Thoracic aorta (tissue), 2 donors: Measurements from ENCODE around the gene RASAL2. TPM values are rescaled to one million over a fixed set of nuclear protein-coding genes. Genes with fewer than 3 reads are reported as not detected.

ENCODE experiments used
- ATAC-seq: fragments of 150-250 bp; one replicate; pipeline ENCODE4 v1.8.0; 2017; ENCODE audit warnings: low read depth; ENCODE audit not compliant: insufficient number of reproducible peaks, low FRiP score
- DNase-seq: peaks from one replicate; pipeline ENCODE4 v3.0.0-alpha.2; 2020; ENCODE audit warnings: low spot score
- H3K27ac ChIP-seq, 2 donors: fragments of 200-600 bp; sonication (generic); 1 replicate in 1 of 2; 2 replicates in 1 of 2; pipeline ENCODE4 v1.5.1; 2016; ENCODE audit warnings: mild to moderate bottlenecking in 2 of 2, moderate library complexity in 2 of 2
- H3K27me3 ChIP-seq: fragments of 200-600 bp; sonication (generic); replicated peaks from 2 replicates; pipeline ENCODE4 v1.6.0; 2016; ENCODE audit warnings: mild to moderate bottlenecking; ENCODE audit not compliant: insufficient read depth
- H3K36me3 ChIP-seq: fragments of 200-600 bp; sonication (generic); one replicate; pipeline ENCODE4 v1.5.1; 2016
- H3K4me1 ChIP-seq, 2 donors: fragments of 200-600 bp; sonication (generic); 1 replicate in 1 of 2; 2 replicates in 1 of 2; pipeline versions ENCODE4 v1.5.1 to v1.6.0; 2016; ENCODE audit warnings: low read depth in 2 of 2, mild to moderate bottlenecking in 1 of 2; ENCODE audit not compliant: control insufficient read depth in 1 of 2
- H3K4me3 ChIP-seq: fragments of 200-600 bp; sonication (generic); 2 replicates; pipeline ENCODE4 v1.5.1; 2016; ENCODE audit warnings: mild to moderate bottlenecking
- H3K9me3 ChIP-seq: fragments of 200-600 bp; sonication (generic); 2 replicates; pipeline ENCODE4 v1.5.1; 2016
- total RNA-seq, 2 donors: library from RNA; depleted of rRNA; stranded (reverse); fragments of >200 nt; gene quantifications; one replicate each; pipeline versions ENCODE4 v1.1.0 to v1.2.3, GENCODE V29; 2016
- TF ChIP-seq, protein P1 (sequence below): fragments of 200-600 bp; sonication (generic); IDR thresholded peaks from one replicate; pipeline ENCODE4 v1.5.1; 2019; ENCODE audit warnings: antibody characterized with exemption

RASAL2 gene
- total RNA-seq, 2 donors from 2014 or later, result 38.0 to 45.1 TPM

DNA sequence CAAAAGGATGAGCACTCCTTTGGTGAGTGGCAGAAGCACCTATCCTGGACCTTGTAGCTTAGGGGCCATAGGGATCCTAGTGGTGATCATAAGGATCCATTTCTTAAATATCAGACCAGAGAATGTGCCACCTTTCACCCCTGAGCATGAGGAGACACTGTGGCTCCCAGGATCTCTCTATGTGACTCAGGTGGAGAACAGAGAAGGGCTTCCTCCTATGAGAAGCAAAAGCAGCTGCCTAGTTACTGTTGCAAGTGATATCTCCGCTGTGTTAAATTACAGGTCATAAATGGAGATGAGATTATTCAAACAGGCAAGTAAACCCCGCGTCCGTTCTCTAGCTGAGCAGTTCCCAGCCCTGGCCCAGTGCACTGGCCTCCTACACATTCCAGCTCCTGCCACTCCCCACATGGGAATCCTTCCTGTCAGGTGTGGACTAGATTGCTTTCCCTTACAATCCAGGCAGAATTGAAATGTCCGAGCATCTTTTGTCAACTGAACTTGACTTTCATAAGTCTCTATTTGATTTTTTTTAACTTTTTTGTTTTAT is 376.6 kb downstream of the RASAL2 start:
- Histone ChIP-seq H3K27me3 (no peaks in the 10 kb centered on the region), H3K4me3 (no peak overlapping the region), H3K36me3 (peaks cover 35% of the 10 kb centered on the region), H3K4me1 (peaks cover 0 to 1% of the 10 kb centered on the region in 2 donors), H3K27ac (no peak overlapping the region), H3K9me3 (no peaks in the 10 kb centered on the region)
- no peak for DNase-seq
- TF ChIP-seq, protein P1, sequence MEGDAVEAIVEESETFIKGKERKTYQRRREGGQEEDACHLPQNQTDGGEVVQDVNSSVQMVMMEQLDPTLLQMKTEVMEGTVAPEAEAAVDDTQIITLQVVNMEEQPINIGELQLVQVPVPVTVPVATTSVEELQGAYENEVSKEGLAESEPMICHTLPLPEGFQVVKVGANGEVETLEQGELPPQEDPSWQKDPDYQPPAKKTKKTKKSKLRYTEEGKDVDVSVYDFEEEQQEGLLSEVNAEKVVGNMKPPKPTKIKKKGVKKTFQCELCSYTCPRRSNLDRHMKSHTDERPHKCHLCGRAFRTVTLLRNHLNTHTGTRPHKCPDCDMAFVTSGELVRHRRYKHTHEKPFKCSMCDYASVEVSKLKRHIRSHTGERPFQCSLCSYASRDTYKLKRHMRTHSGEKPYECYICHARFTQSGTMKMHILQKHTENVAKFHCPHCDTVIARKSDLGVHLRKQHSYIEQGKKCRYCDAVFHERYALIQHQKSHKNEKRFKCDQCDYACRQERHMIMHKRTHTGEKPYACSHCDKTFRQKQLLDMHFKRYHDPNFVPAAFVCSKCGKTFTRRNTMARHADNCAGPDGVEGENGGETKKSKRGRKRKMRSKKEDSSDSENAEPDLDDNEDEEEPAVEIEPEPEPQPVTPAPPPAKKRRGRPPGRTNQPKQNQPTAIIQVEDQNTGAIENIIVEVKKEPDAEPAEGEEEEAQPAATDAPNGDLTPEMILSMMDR, result no peak
- ATAC-seq, result no peak

DNA sequence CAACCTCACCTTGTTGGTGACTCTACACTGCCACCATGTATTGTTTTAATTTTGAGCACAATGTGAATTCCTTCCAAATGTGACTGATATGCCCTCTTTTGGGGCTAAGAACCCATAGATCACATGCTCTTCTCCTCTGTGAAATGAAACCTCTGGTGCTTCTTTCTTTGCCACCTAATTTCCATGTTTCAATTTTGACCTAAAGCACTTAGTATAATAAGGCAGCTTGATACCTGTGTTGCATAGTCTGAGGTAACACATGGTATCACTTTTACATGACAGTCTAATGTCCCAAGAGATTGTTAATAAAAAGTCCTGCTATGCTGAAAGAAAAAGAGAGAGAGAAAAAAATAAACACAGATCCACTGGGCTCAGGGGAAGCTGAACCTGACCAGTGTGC is 378.6 kb downstream of the RASAL2 start:
- Histone ChIP-seq H3K9me3 (no peaks in the 10 kb centered on the region), H3K36me3 (peaks cover 22% of the 10 kb centered on the region), H3K27me3 (no peaks in the 10 kb centered on the region), H3K4me1 (no peaks in the 10 kb centered on the region), H3K4me3 (no peak overlapping the region), H3K27ac (no peak overlapping the region)
- TF ChIP-seq, protein P1, result no peak
- DNase-seq (no peak), ATAC-seq (no peak)

DNA sequence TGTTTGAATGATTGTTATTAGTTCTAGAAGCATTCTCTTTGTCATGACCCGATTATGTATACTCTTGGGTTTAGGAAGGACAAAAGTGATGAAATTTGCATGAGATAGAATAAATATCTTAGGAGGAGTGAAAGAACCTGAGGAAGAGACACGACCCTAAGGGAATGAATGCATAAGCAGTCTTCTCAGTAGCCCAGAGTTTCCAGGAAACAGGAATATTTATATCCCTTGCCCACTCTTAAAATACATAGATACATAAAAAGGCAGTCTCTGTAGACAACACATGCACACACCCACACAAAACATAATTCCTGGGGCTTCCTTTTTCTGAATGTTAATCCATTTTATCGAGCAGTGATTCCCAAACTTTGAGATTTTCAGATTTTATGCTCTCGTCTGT is 383.5 kb downstream of the RASAL2 start:
- no peak for DNase-seq
- H3K4me3 ChIP-seq, result no peak overlapping the region
- TF ChIP-seq, protein P1, result no peak
- peaks cover 9% of the 10 kb centered on the region for H3K36me3 ChIP-seq
- ATAC-seq, result no peak
- H3K9me3 ChIP-seq, result no peaks in the 10 kb centered on the region
- no peaks in the 10 kb centered on the region for H3K27me3 ChIP-seq
- H3K27ac ChIP-seq, result no peak overlapping the region
- H3K4me1 ChIP-seq, result no peaks in the 10 kb centered on the region

DNA sequence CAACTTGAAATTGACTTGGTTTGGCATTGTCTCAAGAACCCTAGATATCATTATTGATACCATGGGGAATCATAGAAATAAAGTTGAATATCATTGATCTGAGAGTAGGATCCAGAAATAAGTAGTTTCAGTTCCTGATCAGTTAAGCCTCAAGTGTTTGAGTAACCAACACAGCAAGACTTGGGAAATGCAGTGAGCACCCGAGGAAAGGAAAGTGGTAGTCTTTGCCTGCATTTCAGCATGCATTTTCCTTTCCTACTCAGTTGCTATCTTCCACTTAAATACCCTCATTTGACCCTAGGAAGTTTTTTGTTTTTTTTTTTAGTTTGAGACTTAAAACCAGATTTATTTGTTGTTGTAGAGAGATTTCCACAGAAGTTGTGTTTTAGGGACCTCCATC is 383.9 kb downstream of the RASAL2 start:
- TF ChIP-seq, protein P1, result no peak
- Histone ChIP-seq H3K9me3 (no peaks in the 10 kb centered on the region), H3K27ac (no peak overlapping the region), H3K4me1 (no peaks in the 10 kb centered on the region), H3K27me3 (no peaks in the 10 kb centered on the region), H3K4me3 (no peak overlapping the region), H3K36me3 (peaks cover 9% of the 10 kb centered on the region)
- ATAC-seq (no peak), DNase-seq (no peak)

DNA sequence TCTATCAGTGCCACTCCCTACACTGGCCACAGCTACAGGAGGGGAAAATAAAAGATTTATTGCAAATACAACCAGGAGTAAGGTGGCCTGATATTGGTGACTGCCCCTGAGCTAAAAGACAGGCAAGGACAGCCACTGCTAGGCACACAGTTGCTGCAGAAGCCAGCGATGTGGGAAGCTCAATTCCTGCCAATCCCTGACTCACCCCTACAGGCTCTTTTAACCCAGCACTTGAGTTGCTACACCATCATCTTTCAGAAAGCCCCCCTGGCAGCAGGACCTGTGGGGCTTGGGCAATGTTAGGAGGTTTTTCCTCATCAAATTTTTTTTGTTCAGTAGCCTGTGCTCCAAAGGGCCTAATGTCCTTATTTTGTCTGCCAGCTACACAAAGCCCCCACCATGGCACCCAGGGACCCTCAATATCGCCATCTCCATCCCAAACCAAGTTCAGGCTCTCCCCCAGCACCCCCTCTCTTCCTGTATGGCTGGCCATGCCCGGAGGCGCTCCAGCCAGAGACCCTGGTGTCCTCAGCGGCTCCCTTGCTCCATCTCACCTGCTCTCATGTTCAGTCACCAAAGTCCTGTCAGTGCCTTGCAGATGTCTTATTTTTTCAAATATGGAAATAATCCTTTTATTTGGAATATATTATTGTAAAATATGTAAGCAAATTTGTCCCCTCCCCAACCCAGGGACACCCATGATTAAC is 389.5 kb downstream of the RASAL2 start:
- H3K36me3 ChIP-seq, result no peaks in the 10 kb centered on the region
- ATAC-seq (no peak), DNase-seq (no peak)
- no peaks in the 10 kb centered on the region for H3K27me3 ChIP-seq
- no peaks in the 10 kb centered on the region for H3K9me3 ChIP-seq
- TF ChIP-seq, protein P1, result no peak
- no peak overlapping the region for H3K4me3 ChIP-seq
- peaks cover 2 to 17% of the 10 kb centered on the region in 2 donors for H3K4me1 ChIP-seq
- no peak overlapping the region for H3K27ac ChIP-seq
